ENCODE results near the gene ADAMTS17.
A peak's percentile ranks its signal among the peaks of the same experiment; 100 is the strongest.

Gene ADAMTS17

GRCh38 chr15:100208921-100209603, 132.7 kb downstream of the ADAMTS17 start:
- TF ChIP-seq CTCF (IDR thresholded peaks at IDR 0.05) = no peak

GRCh38 chr15:100207053-100207452, 134.7 kb downstream of the ADAMTS17 start:
- TF ChIP-seq CTCF (IDR thresholded peaks at IDR 0.05) = peak; percentile 25; the same call in 1 of the 2 replicates

- TF ChIP-seq CTCF (IDR thresholded peaks at IDR 0.05) = no peak
Measured at GRCh38 chr15:100206643-100207042, 135.1 kb downstream of the ADAMTS17 start.

- TF ChIP-seq CTCF (IDR thresholded peaks at IDR 0.05) = no peak
Measured at GRCh38 chr15:100205549-100206295, 136.1 kb downstream of the ADAMTS17 start.

- TF ChIP-seq CTCF (IDR thresholded peaks at IDR 0.05) = no peak
Measured at GRCh38 chr15:100204771-100205170, 137.0 kb downstream of the ADAMTS17 start.

- no peak for TF ChIP-seq CTCF (IDR thresholded peaks at IDR 0.05)
Measured at GRCh38 chr15:100204211-100204610, 137.6 kb downstream of the ADAMTS17 start.

GRCh38 chr15:100202309-100202960, 139.3 kb downstream of the ADAMTS17 start:
- TF ChIP-seq CTCF (IDR thresholded peaks at IDR 0.05) = no peak

Measured in LNCAP (cell line).